ENCODE results near the gene ADCY2.

DNA sequence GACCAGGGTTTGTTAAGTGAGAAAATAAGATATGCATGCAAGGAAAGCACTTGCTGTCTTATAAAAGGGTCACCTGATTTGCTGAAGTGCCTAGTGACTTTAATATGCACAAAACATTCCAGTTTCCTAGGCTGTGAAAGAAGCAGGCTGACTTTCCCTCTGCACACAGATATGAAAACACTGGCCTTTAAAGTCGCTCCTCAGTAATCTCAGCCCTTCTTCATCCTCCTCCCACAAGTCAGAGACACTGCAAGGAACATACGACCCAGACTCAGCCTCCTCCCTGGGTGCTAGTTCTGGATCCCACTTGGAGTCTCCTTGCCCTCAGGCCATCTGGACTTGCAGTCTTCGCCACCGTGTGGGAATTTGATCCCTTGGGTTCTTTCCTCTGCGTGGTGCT is 288.9 kb downstream of the ADCY2 start:
- no peak for TF ChIP-seq CTCF (IDR thresholded peaks at IDR 0.05)
- TF ChIP-seq POLR2A (IDR thresholded peaks at IDR 0.05): no peak
